ENCODE results near the gene CAST. TPM values are rescaled to one million over a fixed set of nuclear protein-coding genes. Genes with fewer than 3 reads are reported as not detected.

The CAST gene
- polyA plus RNA-seq, 2 of the 4 experiments (the other 2 are of a cell fraction), result 163 to 257 TPM

GRCh38 chr5:96641368-96642280 lies 20.6 kb upstream of the CAST start:
- DNase-seq (ENCODE audit: low read depth in 1 of 2, low spot score in 1 of 2), result peak in 1 of 2 experiments; percentile 63
- no peak for TF ChIP-seq NPAS2 (CRISPR knock-in tag; IDR thresholded peaks at IDR 0.05; ENCODE audit: borderline replicate concordance)
- TF ChIP-seq MYC (IDR thresholded peaks at IDR 0.05; ENCODE audit: borderline replicate concordance, low read length), result no peak
- no peak for TF ChIP-seq BHLHE40 (IDR thresholded peaks at IDR 0.05; ENCODE audit: low read depth, low read length)
- TF ChIP-seq PHF8 (IDR thresholded peaks at IDR 0.05; ENCODE audit: borderline replicate concordance, low read depth), result no peak
- TF ChIP-seq PBX3 (IDR thresholded peaks at IDR 0.05), result no peak
- TF ChIP-seq CHD2 (IDR thresholded peaks at IDR 0.05; ENCODE audit: low read length, partially characterized antibody), result no peak
- no peak for TF ChIP-seq FOSL2 (IDR thresholded peaks at IDR 0.05)
- peak; percentile 34 for TF ChIP-seq FOSL2 (CRISPR knock-in tag; IDR thresholded peaks at IDR 0.05)
- TF ChIP-seq CEBPB (IDR thresholded peaks at IDR 0.05), result 0 out of 4 replicates have a peak, but pooled peaks of 1 of the 2 experiments have one; percentile 32
- TF ChIP-seq RAD21 (conservative IDR thresholded peaks at IDR 0.05 in 1 of 2, IDR thresholded peaks at IDR 0.05 in 1 of 2), result no peak
- TF ChIP-seq NR3C1 (IDR thresholded peaks at IDR 0.05), result no peak
- no peak for TF ChIP-seq CTCF (IDR thresholded peaks at IDR 0.05)
- TF ChIP-seq ELK1 (IDR thresholded peaks at IDR 0.05; ENCODE audit: low read depth, low read length), result no peak
- TF ChIP-seq CBX8 (IDR thresholded peaks at IDR 0.05), result no peak
- TF ChIP-seq TFCP2L1 (CRISPR knock-in tag; IDR thresholded peaks at IDR 0.05), result no peak
- peak; percentile 41 for TF ChIP-seq GATA3 (IDR thresholded peaks at IDR 0.05; ENCODE audit: borderline replicate concordance)
- FAIRE-seq, result peak; percentile 56
- Histone ChIP-seq H3K4me1 (peaks cover 30% of the 10 kb centered on the region), H3K4me3 (no peak overlapping the region), H3K9me3 (no peaks in the 10 kb centered on the region), H3K27ac (peak overlapping the region; percentile 58 to 82), H3K4me2 (peak overlapping the region; percentile 61)
- POLR2A ChIA-PET, result interaction anchor here (2.4 kb wide), 1 partner anchor 21 kb away, joined by 12 read pairs; the partner anchor contains the start of gene CAST
- peak; percentile 77 to 88 for ATAC-seq
- 5% methylated on average over 5 of the region's 5 CpGs for WGBS (ENCODE audit: missing lambda C conversion rate)
- CTCF ChIA-PET, result interaction anchor here (0.9 to 1.4 kb wide), 4 partner anchors 10 to 40 kb away, joined by 3 to 4 read pairs (median 3); no protein-coding TSS in a partner anchor

GRCh38 chr5:96642281-96642640 lies 19.9 kb upstream of the CAST start:
- TF ChIP-seq FOXS1 (CRISPR knock-in tag; IDR thresholded peaks at IDR 0.05), result no peak
- no peak for TF ChIP-seq HOXA7 (CRISPR knock-in tag; IDR thresholded peaks at IDR 0.05)
- 54% methylated on average over 2 of the region's 2 CpGs for WGBS (ENCODE audit: missing lambda C conversion rate)
- FAIRE-seq, result no peak
- Histone ChIP-seq H3K4me3 (no peak overlapping the region), H3K9me3 (no peaks in the 10 kb centered on the region), H3K4me2 (peak overlapping the region; percentile 61), H3K4me1 (peaks cover 30% of the 10 kb centered on the region), H3K27ac (peak overlapping the region; percentile 58 to 82; a peak in 5 of 6 replicates)
- no peak for DNase-seq (ENCODE audit: low read depth in 1 of 2, low spot score in 1 of 2)
- ChIA-PET POLR2A (interaction anchor here (2.4 kb wide), 1 partner anchor 20 kb away, joined by 12 read pairs; the partner anchor contains the start of gene CAST), CTCF (interaction anchor here (1.1 to 1.4 kb wide), 2 partner anchors 9 to 28 kb away, joined by 3 to 4 read pairs; no protein-coding TSS in a partner anchor)
- ATAC-seq, result peak in 1 of 2 experiments; percentile 25; a peak in 2 of 6 replicates
